ENCODE data around the gene ACHE. TPM values are rescaled to one million over a fixed set of nuclear protein-coding genes. Genes with fewer than 3 reads are reported as not detected.

Gene ACHE
- total and polyA plus RNA-seq, 2 donors from 2014 or later = 1.6 to 3.6 TPM

GRCh38 chr7:100873599-100874299, 21.9 kb downstream of the ACHE start:
- H3K4me1 ChIP-seq (ENCODE audit: control insufficient read depth in 2 of 3, insufficient read depth in 2 of 3, low read depth in 1 of 3, low read length in 3 of 3) = peaks cover 4 to 17% (median 11%) of the 10 kb centered on the region in 3 donors
- DNase-seq (no peak), FAIRE-seq (no peak)
- peaks cover 3 to 26% (median 14%) of the 10 kb centered on the region in 3 donors for H3K36me3 ChIP-seq (ENCODE audit: control insufficient read depth in 2 of 3, insufficient read depth in 3 of 3, low read length in 3 of 3)
- no peak for TF ChIP-seq CTCF (IDR thresholded peaks at IDR 0.05; ENCODE audit: borderline replicate concordance, extremely low read depth, insufficient read depth)
- H3K27me3 ChIP-seq (ENCODE audit: control insufficient read depth, insufficient read depth, low read length) = no peaks in the 10 kb centered on the region
- peak overlapping the region; percentile 92 to 96 for H3K27ac ChIP-seq (ENCODE audit: low read depth in 2 of 2, low read length in 2 of 2)
- H3K9ac ChIP-seq (ENCODE audit: low read length in 3 of 3) = peak overlapping the region in 2 of 3 donors; percentile 50 to 68
- H3K9me3 ChIP-seq (ENCODE audit: control insufficient read depth in 2 of 3, insufficient read depth in 1 of 3, low read length in 3 of 3) = no peaks in the 10 kb centered on the region
- intact Hi-C loops (cut with DNase I) = no loop called here
- H3K4me3 ChIP-seq (ENCODE audit: low read length in 3 of 3) = peak overlapping the region in 2 of 3 donors; percentile 71 to 77

- Histone ChIP-seq H3K36me3 (ENCODE audit: control insufficient read depth in 2 of 3, insufficient read depth in 3 of 3, low read length in 3 of 3) (peaks cover 3 to 18% (median 11%) of the 10 kb centered on the region in 3 donors), H3K4me1 (ENCODE audit: control insufficient read depth in 2 of 3, insufficient read depth in 2 of 3, low read depth in 1 of 3, low read length in 3 of 3) (peaks cover 0 to 20% (median 13%) of the 10 kb centered on the region in 3 donors), H3K27ac (ENCODE audit: low read depth in 2 of 2, low read length in 2 of 2) (peak overlapping the region; percentile 97), H3K9me3 (ENCODE audit: control insufficient read depth in 2 of 3, insufficient read depth in 1 of 3, low read length in 3 of 3) (no peaks in the 10 kb centered on the region), H3K4me3 (ENCODE audit: low read length in 3 of 3) (peak overlapping the region; percentile 66 to 88 (median 77)), H3K9ac (ENCODE audit: low read length in 3 of 3) (peak overlapping the region; percentile 48 to 99 (median 93)), H3K27me3 (ENCODE audit: control insufficient read depth, insufficient read depth, low read length) (no peaks in the 10 kb centered on the region)
- TF ChIP-seq CTCF (IDR thresholded peaks at IDR 0.05; ENCODE audit: borderline replicate concordance, extremely low read depth, insufficient read depth) = no peak
- intact Hi-C loops (cut with DNase I) = no loop called here
- FAIRE-seq (no peak), DNase-seq (peak in 4 of 5 donors; percentile 10 to 80 (median 58))
These were observed 27.8 kb downstream of the ACHE start for GRCh38 chr7:100867776-100868485.

GRCh38 chr7:100867040-100867775, 28.5 kb downstream of the ACHE start, which contains the start of gene TRIP6:
Gene TRIP6, plus strand, starts transcription at chr7:100867387. Its CDS starts 111 bp downstream, at chr7:100867498.
- H3K4me3 ChIP-seq (ENCODE audit: low read length in 3 of 3) = peak within 1 kb of the TSS; percentile 66 to 88 (median 77)
- intact Hi-C loops (cut with DNase I) = no loop called here

More at GRCh38 chr7:100867040-100867775, 28.5 kb downstream of the ACHE start, which contains the start of gene TRIP6:
- Histone ChIP-seq H3K36me3 (ENCODE audit: control insufficient read depth in 2 of 3, insufficient read depth in 3 of 3, low read length in 3 of 3) (peaks cover under 1 to 13% (median 11%) of the 10 kb centered on the region in 3 donors), H3K27me3 (ENCODE audit: control insufficient read depth, insufficient read depth, low read length) (no peaks in the 10 kb centered on the region), H3K9me3 (ENCODE audit: control insufficient read depth in 2 of 3, insufficient read depth in 1 of 3, low read length in 3 of 3) (no peaks in the 10 kb centered on the region), H3K27ac (ENCODE audit: low read depth in 2 of 2, low read length in 2 of 2) (peak within 1 kb of the TSS; percentile 97), H3K4me1 (ENCODE audit: control insufficient read depth in 2 of 3, insufficient read depth in 2 of 3, low read depth in 1 of 3, low read length in 3 of 3) (peaks cover 0 to 22% (median 13%) of the 10 kb centered on the region in 3 donors), H3K9ac (ENCODE audit: low read length in 3 of 3) (peak within 1 kb of the TSS; percentile 48 to 99 (median 93))
- no peak for TF ChIP-seq CTCF (IDR thresholded peaks at IDR 0.05; ENCODE audit: borderline replicate concordance, extremely low read depth, insufficient read depth)
- FAIRE-seq (no peak), DNase-seq (peak; percentile 91 to 98 (median 94))
